Measurements from ENCODE around the gene PARL.

PARL gene

GRCh38 chr3:183884427-183885296 lies at the start of gene PARL:
Gene PARL, minus strand, starts transcription at chr3:183884880. Its CDS starts 34 bp downstream, at chr3:183884846.
- DNase-seq (ENCODE audit: low spot score in 2 of 2) (peak; percentile 90 to 98), ATAC-seq (replicated peaks; ENCODE audit: extremely low read depth, poor library complexity, severe bottlenecking) (peak; percentile 100)
- H3K9me3 Mint-ChIP-seq, result no peaks in the 10 kb centered on the region
- H3K27me3 Mint-ChIP-seq, result no peaks in the 10 kb centered on the region
- peak within 1 kb of the TSS; percentile 96 for H3K4me3 Mint-ChIP-seq
- peaks cover 34% of the 10 kb centered on the region for H3K4me1 Mint-ChIP-seq
- peaks cover 5% of the 10 kb centered on the region for H3K36me3 Mint-ChIP-seq (ENCODE audit: insufficient read depth)
- H3K27ac Mint-ChIP-seq (ENCODE audit: low read depth), result peak within 1 kb of the TSS; percentile 94

GRCh38 chr3:183933160-183933559 lies 48.5 kb upstream of the PARL start:
- no peak for ATAC-seq (replicated peaks; ENCODE audit: extremely low read depth, poor library complexity, severe bottlenecking)
- no peaks in the 10 kb centered on the region for H3K4me1 Mint-ChIP-seq
- peak overlapping the region; percentile 22 for H3K27ac Mint-ChIP-seq (ENCODE audit: low read depth)
- H3K9me3 Mint-ChIP-seq, result no peaks in the 10 kb centered on the region
- no peak overlapping the region for H3K4me3 Mint-ChIP-seq
- no peak for DNase-seq (ENCODE audit: low spot score in 2 of 2)
- H3K36me3 Mint-ChIP-seq (ENCODE audit: insufficient read depth), result peaks cover 17% of the 10 kb centered on the region
- H3K27me3 Mint-ChIP-seq, result no peaks in the 10 kb centered on the region

- no peak overlapping the region for H3K4me3 Mint-ChIP-seq
- no peak for DNase-seq (ENCODE audit: low spot score in 2 of 2)
- no peaks in the 10 kb centered on the region for H3K27me3 Mint-ChIP-seq
- H3K9me3 Mint-ChIP-seq, result no peaks in the 10 kb centered on the region
- no peaks in the 10 kb centered on the region for H3K4me1 Mint-ChIP-seq
- peaks cover 13% of the 10 kb centered on the region for H3K36me3 Mint-ChIP-seq (ENCODE audit: insufficient read depth)
- H3K27ac Mint-ChIP-seq (ENCODE audit: low read depth), result no peak overlapping the region
- ATAC-seq (replicated peaks; ENCODE audit: extremely low read depth, poor library complexity, severe bottlenecking), result no peak
These were observed 47.2 kb upstream of the PARL start for GRCh38 chr3:183931881-183932280.

GRCh38 chr3:183930086-183930485 lies 45.4 kb upstream of the PARL start:
- H3K27me3 Mint-ChIP-seq, result no peaks in the 10 kb centered on the region
- H3K27ac Mint-ChIP-seq (ENCODE audit: low read depth), result no peak overlapping the region
- ATAC-seq (replicated peaks; ENCODE audit: extremely low read depth, poor library complexity, severe bottlenecking) (no peak), DNase-seq (ENCODE audit: low spot score in 2 of 2) (no peak)
- no peak overlapping the region for H3K4me3 Mint-ChIP-seq
- no peaks in the 10 kb centered on the region for H3K4me1 Mint-ChIP-seq
- H3K36me3 Mint-ChIP-seq (ENCODE audit: insufficient read depth), result peaks cover 11% of the 10 kb centered on the region
- no peaks in the 10 kb centered on the region for H3K9me3 Mint-ChIP-seq

- DNase-seq (ENCODE audit: low spot score in 2 of 2), result no peak
- ATAC-seq (replicated peaks; ENCODE audit: extremely low read depth, poor library complexity, severe bottlenecking), result no peak
- Mint-ChIP-seq H3K27ac (ENCODE audit: low read depth) (no peak overlapping the region), H3K36me3 (ENCODE audit: insufficient read depth) (peaks cover 22% of the 10 kb centered on the region), H3K4me3 (no peak overlapping the region), H3K27me3 (no peaks in the 10 kb centered on the region), H3K4me1 (no peaks in the 10 kb centered on the region), H3K9me3 (no peaks in the 10 kb centered on the region)
These were observed 42.4 kb upstream of the PARL start for GRCh38 chr3:183927059-183927458.

GRCh38 chr3:183924956-183925355 lies 40.3 kb upstream of the PARL start:
- Mint-ChIP-seq H3K36me3 (ENCODE audit: insufficient read depth) (peaks cover 23% of the 10 kb centered on the region), H3K27ac (ENCODE audit: low read depth) (no peak overlapping the region), H3K27me3 (no peaks in the 10 kb centered on the region), H3K4me3 (no peak overlapping the region), H3K4me1 (no peaks in the 10 kb centered on the region), H3K9me3 (no peaks in the 10 kb centered on the region)
- ATAC-seq (replicated peaks; ENCODE audit: extremely low read depth, poor library complexity, severe bottlenecking) (no peak), DNase-seq (ENCODE audit: low spot score in 2 of 2) (no peak)

GRCh38 chr3:183924543-183924942 lies 39.9 kb upstream of the PARL start:
- H3K4me3 Mint-ChIP-seq, result no peak overlapping the region
- no peak overlapping the region for H3K27ac Mint-ChIP-seq (ENCODE audit: low read depth)
- H3K36me3 Mint-ChIP-seq (ENCODE audit: insufficient read depth), result peaks cover 25% of the 10 kb centered on the region
- ATAC-seq (replicated peaks; ENCODE audit: extremely low read depth, poor library complexity, severe bottlenecking), result no peak
- DNase-seq (ENCODE audit: low spot score in 2 of 2), result no peak
- no peaks in the 10 kb centered on the region for H3K9me3 Mint-ChIP-seq
- no peaks in the 10 kb centered on the region for H3K4me1 Mint-ChIP-seq
- H3K27me3 Mint-ChIP-seq, result no peaks in the 10 kb centered on the region

GRCh38 chr3:183922421-183922820 lies 37.7 kb upstream of the PARL start:
- H3K27ac Mint-ChIP-seq (ENCODE audit: low read depth), result no peak overlapping the region
- H3K36me3 Mint-ChIP-seq (ENCODE audit: insufficient read depth), result peaks cover 20% of the 10 kb centered on the region
- ATAC-seq (replicated peaks; ENCODE audit: extremely low read depth, poor library complexity, severe bottlenecking) (no peak), DNase-seq (ENCODE audit: low spot score in 2 of 2) (no peak)
- H3K27me3 Mint-ChIP-seq, result no peaks in the 10 kb centered on the region
- no peaks in the 10 kb centered on the region for H3K9me3 Mint-ChIP-seq
- H3K4me1 Mint-ChIP-seq, result no peaks in the 10 kb centered on the region
- H3K4me3 Mint-ChIP-seq, result no peak overlapping the region

- ATAC-seq (replicated peaks; ENCODE audit: extremely low read depth, poor library complexity, severe bottlenecking), result no peak
- H3K27ac Mint-ChIP-seq (ENCODE audit: low read depth), result no peak overlapping the region
- peaks cover 17% of the 10 kb centered on the region for H3K36me3 Mint-ChIP-seq (ENCODE audit: insufficient read depth)
- no peak for DNase-seq (ENCODE audit: low spot score in 2 of 2)
- H3K4me1 Mint-ChIP-seq, result no peaks in the 10 kb centered on the region
- no peaks in the 10 kb centered on the region for H3K9me3 Mint-ChIP-seq
- H3K27me3 Mint-ChIP-seq, result no peaks in the 10 kb centered on the region
- no peak overlapping the region for H3K4me3 Mint-ChIP-seq
These were observed 36.4 kb upstream of the PARL start for GRCh38 chr3:183921096-183921495.

- H3K27ac Mint-ChIP-seq (ENCODE audit: low read depth), result no peak overlapping the region
- H3K4me3 Mint-ChIP-seq, result no peak overlapping the region
- no peaks in the 10 kb centered on the region for H3K9me3 Mint-ChIP-seq
- no peaks in the 10 kb centered on the region for H3K27me3 Mint-ChIP-seq
- no peaks in the 10 kb centered on the region for H3K4me1 Mint-ChIP-seq
- ATAC-seq (replicated peaks; ENCODE audit: extremely low read depth, poor library complexity, severe bottlenecking), result no peak
- DNase-seq (ENCODE audit: low spot score in 2 of 2), result no peak
- peaks cover 16% of the 10 kb centered on the region for H3K36me3 Mint-ChIP-seq (ENCODE audit: insufficient read depth)
These were observed 35.7 kb upstream of the PARL start for GRCh38 chr3:183920416-183920815.

- ATAC-seq (replicated peaks; ENCODE audit: extremely low read depth, poor library complexity, severe bottlenecking) (no peak), DNase-seq (ENCODE audit: low spot score in 2 of 2) (no peak)
- Mint-ChIP-seq H3K4me3 (no peak overlapping the region), H3K27me3 (no peaks in the 10 kb centered on the region), H3K27ac (ENCODE audit: low read depth) (no peak overlapping the region), H3K36me3 (ENCODE audit: insufficient read depth) (peaks cover 10% of the 10 kb centered on the region), H3K4me1 (no peaks in the 10 kb centered on the region), H3K9me3 (no peaks in the 10 kb centered on the region)
These were observed 33.5 kb upstream of the PARL start for GRCh38 chr3:183918178-183918577.

GRCh38 chr3:183917776-183918175 lies 33.1 kb upstream of the PARL start:
- Mint-ChIP-seq H3K4me1 (no peaks in the 10 kb centered on the region), H3K27ac (ENCODE audit: low read depth) (no peak overlapping the region)
- no peak for ATAC-seq (replicated peaks; ENCODE audit: extremely low read depth, poor library complexity, severe bottlenecking)

GRCh38 chr3:183914856-183915255 lies 30.2 kb upstream of the PARL start:
- Mint-ChIP-seq H3K27ac (ENCODE audit: low read depth) (no peak overlapping the region), H3K4me3 (no peak overlapping the region), H3K27me3 (no peaks in the 10 kb centered on the region), H3K36me3 (ENCODE audit: insufficient read depth) (peaks cover 1% of the 10 kb centered on the region), H3K9me3 (no peaks in the 10 kb centered on the region), H3K4me1 (no peaks in the 10 kb centered on the region)
- DNase-seq (ENCODE audit: low spot score in 2 of 2) (no peak), ATAC-seq (replicated peaks; ENCODE audit: extremely low read depth, poor library complexity, severe bottlenecking) (no peak)

More at GRCh38 chr3:183917776-183918175, 33.1 kb upstream of the PARL start:
- Mint-ChIP-seq H3K4me3 (no peak overlapping the region), H3K9me3 (no peaks in the 10 kb centered on the region), H3K27me3 (no peaks in the 10 kb centered on the region), H3K36me3 (ENCODE audit: insufficient read depth) (peaks cover 8% of the 10 kb centered on the region)
- DNase-seq (ENCODE audit: low spot score in 2 of 2), result no peak

Data from central memory CD8-positive, alpha-beta T cell (primary cell).